ENCODE measurements around the gene SPEG.

SPEG gene

GRCh38 chr2:219515874-219516629, 81.4 kb downstream of the SPEG start:
- no peak for DNase-seq

GRCh38 chr2:219516888-219517287, 82.2 kb downstream of the SPEG start:
- no peak for DNase-seq

GRCh38 chr2:219517954-219518778, 83.5 kb downstream of the SPEG start:
- peak; percentile 44 for DNase-seq

- no peak for DNase-seq
These were observed 84.9 kb downstream of the SPEG start for GRCh38 chr2:219519526-219519916.

- no peak for DNase-seq
These were observed 85.4 kb downstream of the SPEG start for GRCh38 chr2:219520079-219520478.

- no peak for DNase-seq
These were observed 86.6 kb downstream of the SPEG start for GRCh38 chr2:219521066-219521880.

GRCh38 chr2:219522111-219523030, 87.7 kb downstream of the SPEG start:
- DNase-seq = no peak

GRCh38 chr2:219523031-219523671, 88.5 kb downstream of the SPEG start:
- DNase-seq = no peak

- no peak for DNase-seq
These were observed 90.2 kb downstream of the SPEG start for GRCh38 chr2:219524817-219525216.

GRCh38 chr2:219525533-219526232, 91.0 kb downstream of the SPEG start:
- DNase-seq = no peak

GRCh38 chr2:219526320-219527075, 91.9 kb downstream of the SPEG start:
- DNase-seq = no peak

- no peak for DNase-seq
These were observed 92.4 kb downstream of the SPEG start for GRCh38 chr2:219527076-219527394.

- no peak for DNase-seq
These were observed 92.8 kb downstream of the SPEG start for GRCh38 chr2:219527472-219527871.

GRCh38 chr2:219530048-219530963, 95.7 kb downstream of the SPEG start:
- peak; percentile 61 for DNase-seq

- DNase-seq = no peak
These were observed 97.2 kb downstream of the SPEG start for GRCh38 chr2:219531639-219532377.

GRCh38 chr2:219532378-219532649, 97.7 kb downstream of the SPEG start:
- no peak for DNase-seq

GRCh38 chr2:219533930-219534661, 99.5 kb downstream of the SPEG start:
- no peak for DNase-seq

GRCh38 chr2:219536425-219536824, 101.8 kb downstream of the SPEG start:
- DNase-seq = no peak
